Stimulated activated CD8-positive, alpha-beta memory T cell treated with anti-CD3 and anti-CD28 coated beads, Interleukin-2, amount 100 ng/mL, for 1 hour (primary cell): ENCODE measurements around the gene CENPU.

Experiments used
- DNase-seq, 2 donors: peaks; one replicate each; pipeline ENCODE4 v3.0.0-alpha.2; 2020; ENCODE audit warnings: low read depth in 2 of 2

CENPU gene

DNA sequence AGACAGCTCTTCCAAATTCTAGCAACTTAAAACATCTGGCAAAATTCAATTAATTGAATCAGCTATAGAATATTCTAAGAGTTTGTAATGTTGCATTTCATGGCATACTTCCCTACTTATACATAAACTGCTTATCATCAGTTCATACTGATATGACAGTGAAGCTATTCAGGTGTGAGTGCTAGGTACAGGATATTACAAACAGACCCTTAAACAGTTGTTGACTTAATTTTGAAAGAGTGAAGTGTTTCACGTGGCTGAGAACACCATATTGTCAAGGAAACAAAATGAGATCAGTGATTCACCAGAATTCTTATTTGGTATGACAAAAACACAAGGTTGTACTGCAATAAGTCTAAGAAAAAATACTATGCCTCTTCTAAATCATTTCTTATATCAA lies 27.4 kb downstream of the CENPU start:
- DNase-seq: no peak

DNA sequence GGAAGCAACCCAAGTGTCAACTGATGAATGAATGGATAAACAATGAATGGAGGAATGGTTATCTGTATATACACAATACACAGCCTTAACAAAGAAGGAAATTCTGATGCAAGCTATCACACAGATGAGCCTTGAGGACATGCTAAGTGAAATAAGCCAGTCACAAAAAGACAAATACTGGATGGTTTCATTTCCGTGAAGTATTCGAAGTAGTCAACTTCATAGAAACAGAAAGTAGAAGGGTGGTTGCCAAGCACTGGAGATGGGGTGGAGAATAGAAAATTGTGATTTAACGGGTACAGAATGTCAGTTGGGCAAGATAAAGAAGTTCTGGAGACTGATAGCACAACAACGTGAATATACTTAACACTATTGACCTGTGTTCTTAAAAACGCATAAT lies 28.2 kb downstream of the CENPU start:
- DNase-seq: no peak

DNA sequence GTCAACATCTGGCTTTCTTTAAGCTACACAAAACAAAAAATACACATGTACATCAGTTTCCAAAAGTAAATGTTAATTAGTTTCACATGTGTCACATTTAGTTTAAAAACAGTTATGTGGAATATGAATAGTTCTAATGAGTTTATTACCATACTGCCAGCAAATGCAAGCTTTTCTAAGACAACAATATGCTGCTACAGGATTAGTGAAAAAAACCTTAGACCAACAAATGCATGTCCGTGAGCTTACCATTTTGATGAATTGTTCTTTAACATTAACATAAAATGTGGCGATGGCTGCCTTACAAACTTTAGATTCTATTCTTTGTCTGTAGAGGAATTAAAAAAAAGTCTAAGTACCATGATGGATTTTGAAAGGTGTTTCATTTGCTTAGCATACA lies 31.8 kb downstream of the CENPU start:
- no peak for DNase-seq

DNA sequence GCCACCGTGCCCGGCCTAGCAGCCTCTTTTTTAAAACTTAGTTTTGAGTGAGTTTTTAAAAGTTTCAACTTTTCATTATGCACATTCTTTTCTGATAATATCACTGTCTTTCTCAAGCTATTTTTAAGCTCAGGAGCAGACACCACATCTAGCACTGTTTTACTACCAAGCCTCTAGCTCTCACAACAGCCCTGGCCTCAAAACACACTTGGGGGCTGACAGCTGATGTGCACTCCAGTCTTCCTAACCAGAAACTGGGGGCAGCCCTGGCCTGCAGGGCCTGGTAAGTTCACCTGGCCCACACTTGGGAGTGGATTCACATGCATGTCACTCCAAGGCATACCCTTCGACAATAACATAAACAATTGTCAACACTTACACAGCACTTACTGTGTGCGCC lies 34.0 kb downstream of the CENPU start:
- no peak for DNase-seq

DNA sequence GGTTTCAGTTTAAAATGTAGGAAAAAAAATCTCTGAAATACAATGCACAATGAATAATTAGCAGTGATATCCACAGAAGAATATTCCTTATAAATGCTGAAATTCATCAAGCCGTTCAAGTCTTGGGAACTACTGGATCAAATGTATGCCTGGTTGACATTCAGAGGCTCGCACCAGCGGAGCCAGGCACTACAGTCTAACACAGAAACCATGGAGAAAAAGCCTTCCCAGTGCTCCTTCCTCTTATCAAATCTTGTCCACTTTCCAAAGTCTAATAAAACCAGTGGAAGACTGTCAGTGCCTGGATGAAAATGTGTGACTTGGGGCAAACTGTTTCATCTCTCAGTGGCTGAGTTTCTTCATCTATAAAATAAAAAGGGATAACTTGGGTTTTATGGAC lies 35.9 kb downstream of the CENPU start:
- DNase-seq: no peak

DNA sequence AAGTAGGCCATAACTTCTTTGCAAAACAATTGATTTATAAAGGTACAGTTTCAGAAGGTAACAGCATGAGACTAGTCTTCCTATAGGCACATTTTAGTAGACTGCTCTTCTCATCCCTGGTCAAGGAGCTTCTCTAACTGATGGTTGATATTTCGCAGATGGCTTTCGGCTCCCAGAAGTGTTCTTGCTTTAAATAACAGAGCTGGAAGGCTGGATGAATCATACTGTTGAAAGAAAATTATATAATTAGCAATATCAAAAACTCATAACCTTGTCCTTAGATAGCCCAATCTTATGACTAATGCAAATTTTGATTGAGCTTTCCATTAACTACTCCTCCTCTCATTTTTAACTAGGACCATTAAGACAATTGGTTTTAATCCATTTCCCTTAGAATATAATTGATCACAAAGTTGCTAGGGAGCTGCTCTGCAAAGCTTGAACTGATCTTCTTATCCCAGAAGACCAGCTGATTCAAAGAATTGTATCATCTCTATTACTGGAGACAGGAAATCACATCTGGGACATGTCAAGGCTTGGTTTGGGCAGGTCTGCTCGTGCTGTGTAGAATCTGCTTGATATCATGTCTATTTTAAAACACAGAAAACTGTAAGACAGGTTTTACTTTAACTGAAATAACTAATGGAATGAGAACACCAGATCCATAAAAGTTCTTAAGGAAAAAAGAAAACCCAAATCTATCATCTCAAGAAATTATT lies 38.6 kb downstream of the CENPU start:
- DNase-seq: no peak

DNA sequence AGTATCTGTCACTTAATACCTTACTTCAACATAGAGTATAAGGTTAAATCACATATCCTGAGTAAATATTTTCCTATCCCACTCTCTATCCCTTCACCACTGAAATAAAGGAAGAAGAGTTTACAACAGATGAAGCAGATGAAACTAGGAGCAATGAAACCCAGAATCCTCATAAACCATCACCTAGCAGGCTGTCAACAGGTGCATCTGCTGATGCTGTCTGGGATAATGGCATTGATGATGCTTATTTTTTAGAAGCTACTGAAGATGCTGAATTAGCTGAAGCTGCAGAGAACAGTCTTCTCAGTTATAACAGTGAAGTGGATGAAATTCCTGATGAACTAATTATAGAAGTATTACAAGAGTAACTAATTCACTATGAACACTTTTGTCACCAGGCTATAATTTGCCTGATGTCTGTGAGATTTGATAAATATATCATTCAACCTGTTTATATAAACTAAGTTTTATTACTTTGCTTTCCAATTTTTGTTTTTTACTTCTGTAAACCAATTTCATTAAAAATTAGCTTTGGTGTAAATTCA lies 39.4 kb downstream of the CENPU start:
- no peak for DNase-seq

DNA sequence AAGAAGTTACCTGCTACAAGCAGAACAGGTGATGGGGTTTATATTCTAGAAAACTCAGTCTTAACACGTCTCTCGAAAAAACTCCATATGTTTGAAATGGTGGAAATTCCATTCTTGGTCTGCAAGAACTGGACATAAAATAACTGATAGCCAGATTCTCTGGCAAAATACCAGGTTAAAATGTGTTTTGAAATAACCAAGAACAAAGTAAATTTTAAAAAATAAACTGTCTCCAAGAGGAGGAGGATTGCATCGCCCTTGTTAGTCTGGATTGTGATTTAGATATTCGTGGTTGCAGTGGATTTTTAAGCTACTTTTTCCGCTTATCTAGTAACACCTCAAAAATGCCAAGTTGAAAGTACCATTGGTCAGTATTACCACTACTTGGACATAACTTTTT lies 40.8 kb downstream of the CENPU start:
- no peak for DNase-seq

DNA sequence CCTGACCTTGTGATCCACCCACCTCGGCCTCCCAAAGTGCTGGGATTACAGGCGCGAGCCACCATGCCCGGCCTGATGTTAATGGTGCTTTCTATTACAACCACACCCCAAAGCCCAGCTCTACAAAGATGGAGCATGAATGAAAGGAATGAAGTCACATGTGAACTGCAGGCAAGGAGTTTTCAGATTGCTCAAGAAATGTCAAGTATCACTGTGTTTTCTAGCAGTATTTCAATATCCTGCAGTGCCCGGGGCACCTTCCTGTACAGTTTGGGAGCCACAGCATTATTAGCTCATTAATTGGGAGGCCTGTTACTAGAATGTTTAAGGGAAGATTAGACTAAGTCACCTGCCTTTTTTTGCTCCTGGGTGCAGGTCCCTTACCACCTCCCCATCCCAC lies 44.2 kb downstream of the CENPU start:
- no peak for DNase-seq

DNA sequence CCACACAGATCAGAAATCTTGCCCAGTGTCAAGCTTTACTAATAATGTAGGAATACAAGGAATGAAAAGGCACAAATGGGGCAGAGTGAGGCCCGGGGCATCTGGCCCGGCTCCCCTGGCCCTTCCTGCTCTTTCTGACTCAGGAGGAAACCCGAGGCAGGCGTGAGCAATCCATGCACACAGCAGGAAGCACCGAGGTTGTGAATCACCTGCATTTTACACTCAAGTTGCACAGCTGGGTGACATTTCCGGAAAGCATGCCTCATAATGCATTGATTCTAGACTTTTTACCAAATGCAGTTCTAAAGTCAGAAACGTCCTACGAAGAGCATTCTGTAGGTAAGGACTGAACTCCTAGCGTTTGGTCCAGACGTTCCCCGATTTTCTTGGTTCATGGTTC lies 45.4 kb downstream of the CENPU start:
- no peak for DNase-seq

DNA sequence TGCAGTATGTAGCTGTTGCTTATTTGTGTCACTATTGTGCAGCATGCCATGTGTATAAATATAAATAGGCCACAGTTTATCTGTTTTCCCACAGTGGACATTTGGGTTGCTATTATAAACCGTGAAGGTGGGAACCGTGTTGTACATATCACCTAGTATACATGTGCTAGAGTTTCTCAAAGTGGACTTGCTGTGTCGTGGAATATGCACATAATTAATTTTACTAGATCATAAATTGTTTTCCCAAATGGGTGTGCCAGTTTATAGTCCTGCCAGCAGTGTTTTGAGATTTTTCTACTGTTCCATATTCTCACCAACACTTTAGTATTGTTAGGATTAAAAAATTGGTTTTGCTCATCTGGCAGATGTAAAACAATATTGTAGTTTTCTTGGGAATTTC lies 45.9 kb downstream of the CENPU start:
- DNase-seq: no peak

DNA sequence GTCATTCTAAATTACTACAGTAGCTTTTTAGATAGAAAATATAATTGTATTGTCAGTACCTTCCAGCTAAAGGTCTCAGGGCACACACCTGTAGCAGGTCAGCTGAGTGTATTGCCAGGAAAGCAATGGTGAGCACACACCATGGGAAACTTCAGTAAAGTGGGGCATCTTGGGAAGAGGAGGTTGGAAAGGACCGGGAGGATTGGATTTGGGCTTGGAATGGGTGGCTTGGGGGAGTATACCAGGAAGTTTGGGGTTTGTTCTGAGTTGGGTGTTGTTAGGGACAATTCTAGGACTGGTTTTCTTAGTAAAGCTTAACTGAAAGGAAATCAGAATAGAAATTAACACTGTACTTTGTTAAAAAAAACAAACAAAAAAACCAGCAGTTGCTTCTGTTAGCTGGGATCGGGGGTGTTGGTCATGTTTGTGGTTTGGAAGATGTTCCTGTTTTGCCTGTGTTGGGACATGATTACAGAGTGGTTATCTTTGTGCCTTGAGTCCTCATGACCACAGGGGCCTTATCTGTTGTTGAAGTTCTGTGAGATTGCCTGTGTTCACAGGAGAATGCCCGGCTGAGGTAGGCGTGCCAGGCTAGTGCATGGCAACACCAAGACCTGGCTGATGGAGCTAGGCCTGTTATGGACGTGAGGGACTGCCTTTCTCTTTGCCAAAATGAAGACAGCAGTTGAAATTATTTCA lies 49.3 kb downstream of the CENPU start:
- DNase-seq: no peak

DNA sequence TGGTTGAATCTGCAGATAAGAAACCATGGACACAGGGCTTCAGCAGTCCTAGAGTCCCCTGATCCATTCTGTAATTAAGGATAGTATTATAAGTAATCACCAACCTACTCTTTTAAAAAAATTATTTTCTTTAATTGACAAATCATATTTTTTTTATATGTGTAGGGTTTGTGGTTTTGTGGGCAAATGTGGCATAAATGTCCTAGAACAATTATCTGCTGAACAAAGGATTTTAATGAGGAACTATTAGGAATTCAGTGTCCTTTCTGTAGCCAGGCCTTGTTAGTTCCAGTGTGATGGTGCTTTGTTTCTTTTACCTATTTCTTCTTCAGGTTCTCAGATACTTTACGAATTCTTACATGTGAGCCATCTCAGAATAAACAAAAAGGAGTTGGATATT lies 52.0 kb downstream of the CENPU start:
- DNase-seq: no peak

DNA sequence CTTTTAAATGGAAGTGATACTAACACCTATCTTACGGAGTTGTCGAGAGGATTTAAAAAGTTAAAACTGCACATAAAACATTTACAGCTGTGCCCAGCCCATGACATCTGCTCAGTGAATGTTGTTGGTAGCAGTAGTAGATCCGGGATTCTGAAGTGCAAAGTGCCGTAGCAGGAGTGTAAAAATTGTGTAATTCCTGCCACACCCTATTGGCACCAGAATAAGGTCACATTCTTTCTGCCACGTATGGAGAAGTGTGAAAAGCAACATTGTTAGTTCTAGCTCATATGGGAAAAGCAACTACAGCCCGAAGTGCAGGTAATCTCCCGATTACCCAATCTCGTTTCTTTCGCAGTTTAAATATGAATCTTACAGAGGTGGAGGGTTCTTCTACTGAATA lies 53.2 kb downstream of the CENPU start:
- no peak for DNase-seq

DNA sequence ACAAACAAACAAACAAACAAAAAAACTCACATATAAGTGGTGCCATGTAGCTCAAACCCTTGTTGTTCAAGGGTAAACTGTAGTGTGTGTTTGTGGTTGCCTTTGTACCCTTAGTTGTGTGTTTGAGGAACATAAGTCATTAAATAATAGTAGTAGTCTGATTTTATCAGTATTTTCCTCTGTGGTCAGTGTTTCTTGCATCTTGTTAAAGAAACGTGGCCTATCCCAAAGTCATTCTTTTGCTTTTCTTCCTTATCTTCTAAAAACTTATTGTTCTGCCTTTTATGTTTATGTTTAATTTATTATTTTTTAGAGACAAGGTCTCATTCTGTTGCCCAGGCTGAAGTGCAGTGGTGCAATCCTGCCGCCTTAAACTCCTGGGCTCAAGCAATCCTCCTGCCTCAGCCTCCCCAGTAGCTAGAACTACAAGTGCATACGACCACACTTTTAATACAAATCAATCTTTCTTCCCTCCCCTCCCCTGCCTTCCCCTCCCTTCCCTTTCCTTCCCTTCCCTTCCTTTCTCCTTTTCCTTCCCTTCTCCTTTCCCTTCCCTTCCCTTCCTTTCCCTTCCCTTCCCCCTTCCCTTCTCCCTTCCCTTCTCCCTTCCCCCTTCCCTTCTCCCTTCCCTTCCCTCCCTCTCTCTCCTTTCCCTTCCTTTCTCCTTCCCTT lies 57.9 kb downstream of the CENPU start:
- DNase-seq: no peak

DNA sequence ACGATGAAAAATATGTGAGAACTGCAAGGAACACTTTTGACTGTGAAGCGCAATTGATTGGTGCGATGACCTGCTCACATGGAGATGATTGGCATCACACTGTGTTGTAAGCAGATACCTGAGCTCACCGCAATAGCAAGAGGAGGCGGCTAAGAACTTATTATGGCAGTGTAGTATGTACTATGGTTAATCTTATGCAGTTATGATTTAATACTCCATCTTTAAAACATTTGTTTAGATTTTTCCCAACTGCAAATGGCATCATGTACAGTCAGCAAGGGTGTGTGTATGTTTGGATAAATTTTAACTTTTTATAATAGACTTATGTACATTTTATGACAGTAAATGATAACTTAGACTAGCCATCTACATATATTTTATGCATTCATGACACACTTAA lies 58.9 kb downstream of the CENPU start:
- no peak for DNase-seq

DNA sequence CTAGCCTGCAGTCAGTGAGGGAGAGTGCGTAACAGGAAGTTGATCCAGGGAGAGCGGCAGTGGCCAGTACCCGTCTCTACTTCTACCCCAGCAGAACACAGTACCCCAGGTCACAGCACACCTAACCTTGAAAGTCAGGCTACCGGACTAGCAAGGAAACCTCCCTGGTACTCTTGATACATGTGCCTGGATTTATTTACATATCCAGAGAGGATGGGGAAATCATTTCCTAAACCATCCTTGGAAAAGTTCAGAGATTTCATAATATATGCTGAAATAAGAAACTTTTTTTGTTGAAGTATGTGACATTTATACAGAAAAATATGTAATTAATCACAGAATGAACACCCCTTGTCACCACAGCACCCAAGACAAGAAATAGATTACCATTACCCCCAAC lies 59.9 kb downstream of the CENPU start:
- DNase-seq: no peak

DNA sequence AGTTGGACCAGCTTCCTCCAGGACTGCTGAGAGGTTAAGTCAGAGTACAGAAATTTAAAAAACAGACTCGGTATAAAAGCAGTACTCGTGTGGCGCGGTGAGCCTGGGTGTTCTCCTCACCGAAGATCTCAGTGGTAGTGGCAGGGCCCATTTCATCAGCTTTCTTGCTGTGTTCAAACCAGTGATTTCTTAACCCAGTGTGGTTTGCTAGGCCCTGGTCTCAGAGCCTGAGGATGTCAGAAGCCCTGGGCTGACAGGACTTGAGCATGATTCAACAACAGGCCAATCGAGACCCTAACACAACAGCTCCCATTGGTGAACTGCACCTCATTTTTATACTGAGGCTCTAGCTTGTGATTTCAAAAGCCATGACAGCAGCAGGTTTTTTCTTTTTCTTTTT lies 61.2 kb downstream of the CENPU start:
- no peak for DNase-seq

DNA sequence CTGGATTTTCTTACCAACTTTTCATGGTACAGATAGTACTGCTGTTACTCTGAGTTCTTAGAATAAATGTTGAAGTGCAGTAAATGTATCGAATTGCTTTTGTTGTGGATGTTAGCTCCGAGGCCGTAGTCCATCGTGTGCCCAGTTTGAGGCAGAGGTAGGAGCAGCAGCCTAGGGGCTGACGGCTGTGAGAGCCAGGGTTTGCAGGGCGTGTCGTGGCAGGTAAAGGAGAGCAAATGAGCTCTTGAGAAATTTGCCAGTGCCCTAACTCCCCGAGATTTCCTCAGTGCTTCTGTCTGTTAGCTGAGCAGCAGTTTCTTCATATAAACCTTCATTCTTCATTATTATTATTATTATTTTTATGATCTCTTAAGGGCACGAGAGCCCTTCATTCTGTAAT lies 62.8 kb downstream of the CENPU start:
- DNase-seq: no peak

DNA sequence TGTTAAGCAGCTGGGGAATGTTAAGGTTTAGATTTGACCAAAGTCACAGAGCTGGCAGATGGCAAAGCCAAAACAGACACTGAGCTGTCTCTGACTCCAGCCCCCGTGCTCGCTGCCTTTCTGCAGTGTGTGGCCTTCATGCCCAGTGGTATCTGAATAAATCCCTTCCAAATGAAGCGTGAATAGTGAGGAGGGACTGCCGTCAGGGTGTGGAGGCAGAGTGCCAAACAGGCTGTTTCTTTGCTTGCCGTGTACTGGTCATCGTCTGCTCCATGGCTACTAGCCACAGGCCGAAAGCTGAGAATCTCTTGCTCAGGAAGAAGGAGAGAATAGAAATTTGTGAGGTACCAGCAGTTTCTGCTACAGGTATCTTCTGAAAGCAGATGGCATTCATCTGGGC lies 64.6 kb downstream of the CENPU start:
- no peak for DNase-seq

DNA sequence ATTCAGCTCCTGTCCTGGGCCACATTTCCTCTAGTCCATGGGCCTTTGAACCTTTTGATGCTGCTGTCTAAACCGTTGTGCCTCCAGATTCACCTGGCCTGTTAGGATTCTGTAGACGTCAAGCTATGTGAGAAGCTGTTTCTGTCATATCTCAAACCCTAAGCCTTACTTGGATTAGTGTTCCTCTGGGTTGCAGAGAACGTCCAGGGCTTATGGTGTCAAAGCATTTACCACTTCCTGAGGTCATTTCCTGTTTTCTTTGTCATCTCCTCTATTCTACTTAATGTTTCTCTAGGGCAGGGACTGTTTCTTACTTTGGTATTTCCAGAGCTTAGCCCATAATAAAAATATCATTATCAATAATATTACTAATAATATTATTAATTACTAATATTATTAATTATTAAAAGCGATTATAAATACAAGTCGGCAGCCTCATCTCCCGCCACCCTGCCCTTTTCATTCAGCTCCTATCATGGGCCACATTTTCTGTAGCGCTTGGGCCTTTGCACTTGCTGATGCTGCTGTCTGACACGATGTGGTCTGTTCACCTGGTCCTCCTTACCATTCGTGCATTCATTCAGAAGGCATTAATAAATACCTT lies 65.3 kb downstream of the CENPU start:
- no peak for DNase-seq

DNA sequence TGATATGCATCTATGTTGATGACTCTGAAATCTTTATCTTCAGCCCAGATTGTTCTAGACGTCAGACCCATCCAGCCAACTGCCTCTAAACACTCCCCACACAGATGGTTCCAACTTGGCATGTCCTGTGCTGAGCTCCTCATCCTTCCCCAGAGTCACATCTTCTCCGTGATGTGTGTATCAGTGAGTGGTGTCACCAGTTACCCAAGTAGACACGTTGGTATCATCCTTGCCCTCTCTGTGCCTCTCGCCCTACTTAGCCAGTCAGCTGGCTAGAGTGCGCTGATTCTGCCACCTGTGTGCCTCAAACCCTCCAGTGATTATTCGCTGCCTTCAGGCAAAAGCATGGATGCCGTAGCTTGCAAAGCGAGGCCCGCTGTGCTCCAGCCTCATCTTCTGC lies 65.8 kb downstream of the CENPU start:
- no peak for DNase-seq

DNA sequence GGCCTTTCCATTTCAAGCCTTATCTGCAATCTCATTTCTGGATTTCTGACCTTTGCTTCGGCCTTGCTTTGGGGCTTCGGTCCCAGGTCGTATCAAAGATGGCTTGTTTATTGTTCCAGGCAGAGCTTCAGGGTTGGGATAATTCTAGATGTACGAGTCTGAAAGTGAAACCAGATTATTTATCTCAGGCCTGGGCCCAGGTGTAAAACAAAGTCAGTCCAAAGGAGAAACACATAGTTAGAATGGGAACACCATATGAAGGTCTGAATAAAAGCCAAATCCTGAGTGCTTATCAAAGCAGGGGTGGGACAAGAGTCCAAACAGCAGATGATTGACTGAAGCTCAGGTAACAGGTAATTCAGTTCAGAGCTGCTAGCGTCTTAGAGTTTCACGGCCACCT lies 67.2 kb downstream of the CENPU start:
- no peak for DNase-seq
